Stimulated activated CD8-positive, alpha-beta memory T cell treated with anti-CD3 and anti-CD28 coated beads, Interleukin-12 subunit alpha, Interleukin-12 subunit beta, amount 100 ng/mL, for 4 hours (primary cell): Measurements from ENCODE around the gene COX7A2.

Experiments
- DNase-seq: peaks from one replicate; pipeline ENCODE4 v3.0.0-alpha.2; 2020; ENCODE audit warnings: low read depth

COX7A2 gene

GRCh38 chr6:75220357-75220756, 23.2 kb downstream of the COX7A2 start:
- no peak for DNase-seq

GRCh38 chr6:75219263-75219662, 24.3 kb downstream of the COX7A2 start:
- no peak for DNase-seq

- DNase-seq, result no peak
These were observed 26.4 kb downstream of the COX7A2 start for GRCh38 chr6:75217193-75217592.

GRCh38 chr6:75215291-75215690, 28.3 kb downstream of the COX7A2 start:
- DNase-seq, result no peak

GRCh38 chr6:75213732-75214131, 29.9 kb downstream of the COX7A2 start:
- DNase-seq, result no peak

GRCh38 chr6:75213112-75213511, 30.5 kb downstream of the COX7A2 start:
- DNase-seq, result no peak

- no peak for DNase-seq
These were observed 31.5 kb downstream of the COX7A2 start for GRCh38 chr6:75211920-75212590.

- DNase-seq, result no peak
These were observed 32.5 kb downstream of the COX7A2 start for GRCh38 chr6:75210885-75211739.

GRCh38 chr6:75209184-75209723, 34.3 kb downstream of the COX7A2 start:
- no peak for DNase-seq

GRCh38 chr6:75208298-75209183, 35.1 kb downstream of the COX7A2 start:
- DNase-seq, result peak; percentile 55

GRCh38 chr6:75206576-75207342, 36.8 kb downstream of the COX7A2 start:
- DNase-seq, result no peak

GRCh38 chr6:75205776-75206575, 37.6 kb downstream of the COX7A2 start, which contains the start of gene COL12A1:
Gene COL12A1, minus strand, starts transcription at chr6:75206053. Its CDS starts 3,261 bp downstream, at chr6:75202792.
- no peak for DNase-seq

- no peak for DNase-seq
These were observed 38.4 kb downstream of the COX7A2 start for GRCh38 chr6:75204959-75205775.

- no peak for DNase-seq
These were observed 39.2 kb downstream of the COX7A2 start for GRCh38 chr6:75204217-75204958.

GRCh38 chr6:75203721-75204120, 39.9 kb downstream of the COX7A2 start:
- DNase-seq, result no peak

- no peak for DNase-seq
These were observed 40.9 kb downstream of the COX7A2 start for GRCh38 chr6:75202676-75203131.

- no peak for DNase-seq
These were observed 41.5 kb downstream of the COX7A2 start for GRCh38 chr6:75201901-75202672.

GRCh38 chr6:75201021-75201420, 42.6 kb downstream of the COX7A2 start:
- DNase-seq, result no peak
